Subcutaneous adipose tissue (tissue), 4 donors: ENCODE data around the gene GBE1. TPM values are rescaled to one million over a fixed set of nuclear protein-coding genes. Genes with fewer than 3 reads are reported as not detected.

Source experiments
- CTCF ChIP-seq: fragments of 450-650 bp; IDR thresholded peaks from one replicate; pipeline ENCODE4 v1.5.1; 2016; ENCODE audit warnings: low read depth, mild to moderate bottlenecking, control low read depth, antibody characterized with exemption, moderate library complexity
- total RNA-seq, 4 donors: library from RNA; depleted of rRNA; stranded (reverse); fragments of >200 nt; gene quantifications; one replicate each; pipeline ENCODE4 v1.1.0, GENCODE V29; 2016

GBE1 gene
- total RNA-seq, 4 donors from 2014 or later = 134 to 224 (median 199) TPM

- TF ChIP-seq CTCF = no peak
Observed at GRCh38 chr3:81734742-81735141, 26.7 kb downstream of the GBE1 start.

- no peak for TF ChIP-seq CTCF
Observed at GRCh38 chr3:81732642-81733041, 28.8 kb downstream of the GBE1 start.

- TF ChIP-seq CTCF = no peak
Observed at GRCh38 chr3:81728766-81729544, 32.5 kb downstream of the GBE1 start.

- no peak for TF ChIP-seq CTCF
Observed at GRCh38 chr3:81726735-81727134, 34.7 kb downstream of the GBE1 start.

GRCh38 chr3:81726132-81726531, 35.3 kb downstream of the GBE1 start:
- no peak for TF ChIP-seq CTCF

GRCh38 chr3:81723732-81724313, 37.6 kb downstream of the GBE1 start:
- no peak for TF ChIP-seq CTCF

- TF ChIP-seq CTCF = no peak
Observed at GRCh38 chr3:81718311-81718710, 43.1 kb downstream of the GBE1 start.
